HuH-7.5 (cell line): ENCODE measurements around the gene MUSK.
"Not testable (repeated sequence)": the region's sequence is repeated elsewhere in the genome, so short reads cannot be mapped to it uniquely, and the experiment has no call there.

Experiments used
- DNase-seq: peaks from one replicate; pipeline ENCODE4 v3.0.0; 2011; ENCODE audit warnings: low spot score

MUSK gene

DNA sequence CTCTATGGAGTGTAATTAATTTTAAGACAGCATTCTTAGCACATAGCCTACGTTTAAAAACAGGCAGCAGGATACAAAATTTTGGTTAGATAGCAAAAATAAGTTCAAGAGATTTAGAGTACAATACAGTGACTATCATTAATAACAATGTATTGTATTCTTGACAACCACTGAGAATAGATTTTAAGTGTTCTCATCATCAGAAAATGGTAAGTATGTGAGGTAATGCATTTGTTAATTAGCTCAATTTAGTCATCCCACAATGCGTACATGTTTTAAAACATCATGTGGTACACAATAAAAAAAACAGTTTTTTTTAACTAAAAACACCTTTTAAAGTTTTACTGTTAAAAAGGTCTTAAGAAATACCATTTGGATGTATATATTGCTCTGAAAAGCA lies 94.2 kb downstream of the MUSK start:
- no peak for DNase-seq

DNA sequence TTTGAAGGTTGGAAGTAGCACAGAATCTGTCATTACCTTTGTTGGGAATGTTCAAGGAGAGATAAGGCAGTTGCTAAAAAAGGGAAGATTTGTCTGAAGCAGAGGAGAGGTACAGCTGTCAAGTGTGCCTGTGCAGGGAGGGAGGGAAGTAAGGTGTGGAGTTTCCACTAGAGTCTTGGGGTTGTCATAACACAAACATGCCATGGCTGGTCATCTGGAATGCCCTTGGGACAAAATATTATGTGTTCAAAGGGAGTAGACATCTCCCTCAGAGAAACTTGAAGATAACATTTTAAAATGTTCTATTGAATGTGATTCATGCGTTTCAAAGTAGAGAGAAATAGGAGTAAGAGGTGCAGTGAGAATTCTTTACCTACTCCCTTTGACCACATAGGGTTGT lies 95.0 kb downstream of the MUSK start:
- no peak for DNase-seq

DNA sequence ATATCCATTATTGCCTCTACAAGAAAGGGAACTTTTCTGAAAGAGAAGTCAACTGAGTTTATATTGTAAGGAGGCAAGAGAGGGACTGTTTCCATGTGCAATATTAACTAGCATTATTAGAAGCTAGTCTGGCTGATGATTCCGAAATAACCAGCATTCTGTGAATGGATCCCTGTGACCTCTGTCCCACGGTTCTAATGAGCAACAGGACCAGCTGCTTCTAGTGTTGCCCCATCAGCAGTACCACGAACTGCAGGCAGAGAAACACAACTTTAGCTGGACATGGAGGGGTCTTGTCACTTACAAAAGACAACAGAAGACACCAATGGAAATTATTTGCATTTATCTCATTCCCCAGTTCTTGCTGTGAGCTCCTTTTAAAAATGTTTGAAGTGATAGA lies 95.4 kb downstream of the MUSK start:
- DNase-seq, result no peak

DNA sequence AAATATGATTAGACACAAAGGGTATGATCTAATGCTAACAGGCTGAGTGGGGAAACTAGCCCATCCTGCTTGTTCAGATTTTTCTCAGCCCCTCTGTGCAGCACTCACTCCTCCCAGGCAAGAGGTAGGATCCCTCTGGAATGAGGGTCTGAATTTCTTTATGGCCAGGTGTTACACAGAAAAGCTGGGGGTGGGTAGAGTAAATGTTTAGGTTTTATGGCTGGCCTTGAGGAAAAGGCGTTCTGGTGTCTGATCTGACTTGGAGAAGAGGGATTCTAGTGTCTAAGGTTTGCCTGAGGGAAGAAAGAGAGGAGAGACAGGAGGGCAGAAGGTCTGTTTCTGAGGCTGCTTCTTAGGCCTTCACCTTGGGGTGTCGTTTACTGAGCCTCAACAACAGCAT lies 97.3 kb downstream of the MUSK start:
- no peak for DNase-seq

DNA sequence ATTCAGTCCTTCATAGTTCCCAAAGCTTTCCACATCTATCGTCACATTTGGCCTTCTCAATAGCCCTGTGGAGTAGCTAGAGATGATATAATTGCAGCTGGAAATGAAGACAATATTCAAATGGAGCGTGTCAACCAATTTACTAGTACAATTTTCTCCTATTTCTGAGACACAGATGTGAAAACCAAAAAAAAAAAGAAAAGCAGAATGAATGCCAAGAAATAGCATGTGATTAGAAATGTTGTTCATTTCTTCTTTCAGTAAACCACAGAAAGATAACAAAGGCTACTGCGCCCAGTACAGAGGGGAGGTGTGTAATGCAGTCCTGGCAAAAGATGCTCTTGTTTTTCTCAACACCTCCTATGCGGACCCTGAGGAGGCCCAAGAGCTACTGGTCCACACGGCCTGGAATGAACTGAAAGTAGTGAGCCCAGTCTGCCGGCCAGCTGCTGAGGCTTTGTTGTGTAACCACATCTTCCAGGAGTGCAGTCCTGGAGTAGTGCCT lies 99.0 kb downstream of the MUSK start:
- DNase-seq, result no peak

DNA sequence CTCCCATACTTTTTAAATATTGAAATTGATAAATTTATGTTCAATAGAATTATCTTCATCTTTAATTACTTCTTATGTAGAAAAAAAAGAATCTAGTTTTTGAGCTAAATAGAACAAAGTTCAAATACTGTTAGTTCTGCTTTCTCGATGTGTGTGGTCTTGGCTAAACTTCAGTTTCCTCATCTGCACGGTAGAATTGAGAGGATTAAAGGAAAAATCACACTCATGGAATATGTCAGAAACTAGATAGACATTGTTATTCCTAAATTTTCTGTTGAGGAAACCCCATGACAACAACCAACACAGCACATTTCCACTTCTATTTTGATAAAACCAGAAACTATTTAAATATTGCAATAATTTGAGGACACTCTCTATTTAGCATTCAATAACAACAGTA lies 100.3 kb downstream of the MUSK start:
- no peak for DNase-seq

DNA sequence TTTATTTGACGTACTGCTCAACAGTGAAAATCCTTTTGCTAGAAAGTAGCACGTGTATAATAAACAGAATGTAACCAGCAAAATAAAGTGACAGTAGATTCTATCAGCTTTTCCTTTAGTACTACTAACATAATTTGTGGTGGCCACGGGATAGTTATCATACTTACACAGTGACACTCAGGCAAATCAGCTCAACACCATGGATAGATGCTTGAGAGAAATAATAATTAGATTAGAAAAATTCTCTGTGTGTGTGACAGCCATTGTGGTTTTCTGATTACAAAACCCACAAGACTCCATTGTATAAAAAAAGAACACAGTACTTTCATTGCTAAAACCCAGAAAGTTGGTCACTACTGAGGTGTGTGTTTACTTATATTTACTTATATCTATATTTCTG lies 101.1 kb downstream of the MUSK start:
- no peak for DNase-seq

DNA sequence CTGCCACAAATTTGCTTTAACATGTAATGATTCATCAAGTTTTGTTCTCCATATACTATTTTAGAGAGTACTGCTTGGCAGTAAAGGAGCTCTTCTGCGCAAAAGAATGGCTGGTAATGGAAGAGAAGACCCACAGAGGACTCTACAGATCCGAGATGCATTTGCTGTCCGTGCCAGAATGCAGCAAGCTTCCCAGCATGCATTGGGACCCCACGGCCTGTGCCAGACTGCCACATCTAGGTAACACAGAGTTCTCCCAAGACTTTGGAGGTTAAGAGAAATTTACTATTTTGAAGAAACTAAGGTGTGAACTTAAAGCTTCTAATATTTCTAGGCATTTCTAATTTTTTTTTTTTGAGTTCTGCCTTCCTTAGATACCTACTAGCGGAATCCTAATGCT lies 107.1 kb downstream of the MUSK start:
- DNase-seq, result no peak

DNA sequence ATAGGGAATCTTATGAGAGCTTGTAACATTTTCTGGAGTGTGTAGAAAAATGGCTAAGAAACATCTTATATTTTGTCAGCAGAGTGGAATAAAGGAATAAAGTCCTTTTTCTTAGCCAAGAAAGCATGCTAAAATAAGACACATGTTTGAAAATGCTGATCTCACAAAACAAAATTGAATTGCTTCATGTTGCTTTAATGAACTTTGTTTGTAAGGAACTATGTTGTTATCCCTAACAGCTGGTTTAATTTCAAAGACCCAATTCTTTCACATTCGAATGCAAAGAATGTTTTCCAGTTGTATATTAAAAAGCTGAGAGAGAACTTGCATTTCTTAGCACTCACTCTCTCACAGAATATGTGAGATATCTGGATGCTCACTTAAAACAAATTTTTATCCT lies 107.6 kb downstream of the MUSK start:
- no peak for DNase-seq

DNA sequence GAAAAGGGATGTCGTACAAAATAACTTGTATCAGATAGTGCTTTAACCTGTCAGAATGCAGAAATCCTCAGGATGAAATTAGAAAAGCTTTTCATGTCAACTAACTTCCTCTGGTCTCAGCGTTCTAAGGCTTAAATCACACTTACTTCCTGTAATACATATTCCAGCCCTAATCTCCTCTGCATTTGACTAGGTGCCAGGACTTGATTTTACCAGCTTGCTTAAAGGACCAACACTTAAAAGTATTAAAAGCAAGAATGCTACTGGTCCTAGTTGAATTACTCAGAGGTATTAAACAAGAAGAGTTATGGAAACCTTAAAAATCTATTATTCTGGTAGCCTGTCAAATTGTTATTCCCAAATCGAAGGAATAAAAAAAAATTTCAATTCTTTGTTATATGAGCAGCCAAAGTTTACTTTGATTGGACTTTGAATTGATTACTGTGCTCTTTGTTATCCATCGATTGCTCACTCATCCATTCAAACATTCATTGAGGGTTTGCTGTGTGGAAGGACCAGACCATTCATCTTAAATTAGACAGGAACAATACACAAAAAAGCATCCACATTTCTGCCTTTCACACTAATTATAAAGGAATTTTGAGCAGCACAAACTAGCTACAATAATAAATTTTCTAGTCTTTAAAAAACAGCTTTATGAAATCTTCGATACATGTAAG lies 108.7 kb downstream of the MUSK start:
- no peak for DNase-seq

DNA sequence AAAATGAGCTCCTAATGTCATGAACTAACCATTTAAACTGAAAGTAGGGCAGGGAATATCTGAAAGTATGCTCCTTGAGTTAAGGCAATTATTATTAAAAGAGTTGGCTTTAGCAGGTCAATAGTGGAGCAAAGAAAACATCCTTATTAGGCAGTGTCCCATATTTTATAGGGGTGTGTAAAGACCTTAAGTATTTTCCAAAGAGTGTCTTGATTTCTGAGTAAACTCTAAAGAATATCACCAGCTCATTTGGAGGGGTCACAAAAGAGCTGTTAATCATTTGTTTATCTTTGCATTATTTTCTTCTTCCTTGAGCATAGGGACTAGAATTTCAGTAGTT lies 109.3 kb downstream of the MUSK start:
- DNase-seq, result no peak

DNA sequence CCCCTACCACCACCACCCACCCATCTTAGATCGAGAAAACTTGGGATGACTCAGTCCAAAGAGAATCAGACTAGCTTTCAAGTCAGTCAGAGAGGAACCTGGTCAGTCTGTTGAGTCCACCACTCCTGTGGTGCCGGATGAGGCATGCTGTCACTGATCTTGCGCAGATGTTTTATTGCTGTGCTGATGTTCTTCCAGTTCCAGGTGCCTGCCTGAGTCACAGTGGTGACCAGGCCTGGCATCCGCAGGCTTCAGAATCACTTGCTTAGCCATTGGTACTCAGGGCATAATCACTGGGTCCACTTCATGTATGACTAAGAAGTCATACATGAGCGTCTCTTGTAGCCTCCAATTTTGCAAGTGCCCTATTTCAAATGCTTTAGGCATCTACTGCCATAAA lies 114.1 kb downstream of the MUSK start:
- DNase-seq, result no peak

DNA sequence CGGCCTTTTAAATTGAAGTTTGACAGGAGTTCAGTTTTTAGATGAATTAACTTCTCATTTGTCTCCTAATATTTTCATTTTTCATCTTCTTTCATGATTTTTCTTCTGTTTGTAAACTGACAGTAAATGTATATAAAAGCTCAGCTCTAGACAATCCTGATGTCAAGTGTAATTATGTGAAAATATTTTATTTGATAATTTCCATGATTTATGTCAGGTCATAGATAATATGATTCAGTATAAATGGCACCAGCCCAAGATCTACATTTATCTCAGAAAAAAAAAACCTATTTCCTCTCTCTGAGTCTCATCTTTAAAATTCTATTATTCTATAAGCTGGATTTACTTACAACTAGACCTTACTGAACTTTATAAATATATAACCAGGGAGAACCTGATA lies 115.7 kb downstream of the MUSK start:
- no peak for DNase-seq

DNA sequence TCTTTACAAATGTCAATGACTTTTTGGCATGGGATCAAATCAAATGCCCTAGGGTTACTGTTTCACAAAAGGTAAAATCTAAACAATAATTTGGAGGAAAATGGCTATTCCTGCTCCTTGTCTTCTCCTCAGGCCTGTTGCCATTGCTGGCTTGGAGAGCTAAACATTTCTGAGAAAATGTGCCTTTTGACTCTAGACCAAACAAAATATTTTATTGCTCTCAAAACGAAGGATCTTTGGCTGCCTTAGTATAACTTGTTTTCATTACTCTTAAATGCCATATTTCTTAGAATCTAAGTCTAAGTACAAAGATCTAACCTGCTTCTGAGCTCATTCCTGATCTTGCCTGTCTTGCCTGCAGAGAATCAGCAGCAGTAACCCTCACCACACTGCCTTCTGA lies 116.6 kb downstream of the MUSK start:
- no peak for DNase-seq

DNA sequence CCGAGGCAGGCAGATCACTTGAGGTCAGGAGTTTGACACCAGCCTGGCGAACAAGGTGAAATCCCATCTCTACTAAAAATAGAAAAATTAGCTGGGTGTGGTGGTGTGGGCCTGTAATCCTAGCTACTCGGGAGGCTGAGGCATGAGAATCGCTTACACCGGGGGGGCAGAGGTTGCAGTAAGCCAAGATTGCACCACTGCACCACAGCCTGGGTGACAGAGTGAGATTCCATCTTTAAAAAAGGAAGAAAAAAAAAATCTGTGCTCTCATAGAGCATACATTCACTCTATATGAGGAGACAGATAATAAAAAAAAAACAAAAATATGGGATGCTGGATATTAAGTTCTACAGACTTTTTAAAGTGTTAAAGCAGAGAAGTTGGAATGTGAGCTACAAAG lies 119.8 kb downstream of the MUSK start:
- DNase-seq, result not testable (repeated sequence)

DNA sequence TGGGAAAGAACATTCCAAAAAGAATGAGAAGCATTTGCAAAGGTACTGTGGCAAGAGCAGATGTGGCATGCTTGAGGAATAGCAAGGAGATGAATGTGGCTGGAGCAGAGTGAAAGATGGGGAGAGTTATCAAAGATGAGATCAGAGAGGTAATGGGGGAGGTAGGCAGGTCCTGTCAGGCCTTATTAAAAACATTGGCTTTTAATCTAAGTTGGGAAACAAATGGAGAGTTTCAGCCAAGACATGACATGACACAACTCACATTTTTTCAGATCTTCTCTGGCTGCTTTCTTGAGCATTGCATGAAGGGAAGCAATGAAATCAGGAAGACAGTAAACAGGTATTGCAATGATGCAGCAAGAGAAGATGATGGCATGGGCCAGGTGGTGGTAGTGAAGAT lies 120.3 kb downstream of the MUSK start:
- no peak for DNase-seq

DNA sequence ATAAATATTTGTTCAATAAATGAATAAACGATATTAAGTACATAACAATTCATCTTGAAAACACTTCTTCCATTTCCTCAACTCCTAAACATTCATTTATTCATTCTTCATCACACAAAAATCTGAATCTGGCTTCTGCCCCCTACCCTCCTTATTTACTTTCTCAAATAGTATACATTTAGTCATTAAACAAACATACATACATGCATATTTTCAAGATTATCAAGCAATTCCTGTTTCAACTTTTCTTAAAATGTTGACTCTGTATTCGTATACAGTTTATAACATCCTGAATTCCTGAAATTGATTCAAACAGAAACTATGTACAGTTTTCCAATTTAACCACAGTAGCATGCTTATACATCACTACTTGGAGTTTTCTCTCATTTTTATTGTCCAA lies 129.0 kb downstream of the MUSK start:
- DNase-seq, result no peak

DNA sequence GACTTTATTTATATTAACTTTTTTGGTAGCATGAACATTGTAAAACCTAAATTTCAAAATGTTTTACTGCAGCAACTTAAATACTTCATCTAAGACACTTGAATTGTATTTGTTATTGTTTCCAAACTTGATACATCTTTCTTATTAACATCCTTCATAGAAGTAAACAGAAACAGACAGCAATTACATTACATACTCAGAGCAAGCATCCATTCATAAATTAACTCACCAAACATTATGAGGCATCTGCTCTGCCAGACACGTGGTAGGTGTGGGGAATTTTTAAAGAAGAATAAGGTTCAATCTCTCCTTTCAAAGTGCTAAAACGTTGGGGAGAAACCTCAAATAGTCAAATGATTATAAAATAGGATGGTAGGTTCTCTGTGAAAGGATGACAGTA lies 130.8 kb downstream of the MUSK start:
- DNase-seq, result no peak

DNA sequence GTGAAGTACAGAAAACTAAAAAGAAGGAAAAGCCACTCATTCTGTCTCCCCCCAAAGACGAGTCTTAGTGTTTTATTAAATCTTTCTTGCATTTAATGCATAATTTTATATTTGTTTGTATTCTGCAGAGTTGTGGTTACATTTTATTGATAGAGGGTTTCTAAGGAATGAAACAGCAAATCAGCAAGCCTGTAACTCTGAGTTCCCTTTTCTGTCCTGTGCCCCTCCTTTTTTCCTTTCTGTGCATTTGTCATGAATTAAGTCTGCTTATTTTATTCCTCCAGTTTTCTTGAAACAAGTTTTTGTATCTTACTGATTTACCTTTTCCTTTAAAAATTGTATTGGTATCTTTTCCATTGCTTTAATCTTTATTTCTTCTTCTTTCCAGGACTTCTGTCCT lies 132.8 kb downstream of the MUSK start:
- no peak for DNase-seq

DNA sequence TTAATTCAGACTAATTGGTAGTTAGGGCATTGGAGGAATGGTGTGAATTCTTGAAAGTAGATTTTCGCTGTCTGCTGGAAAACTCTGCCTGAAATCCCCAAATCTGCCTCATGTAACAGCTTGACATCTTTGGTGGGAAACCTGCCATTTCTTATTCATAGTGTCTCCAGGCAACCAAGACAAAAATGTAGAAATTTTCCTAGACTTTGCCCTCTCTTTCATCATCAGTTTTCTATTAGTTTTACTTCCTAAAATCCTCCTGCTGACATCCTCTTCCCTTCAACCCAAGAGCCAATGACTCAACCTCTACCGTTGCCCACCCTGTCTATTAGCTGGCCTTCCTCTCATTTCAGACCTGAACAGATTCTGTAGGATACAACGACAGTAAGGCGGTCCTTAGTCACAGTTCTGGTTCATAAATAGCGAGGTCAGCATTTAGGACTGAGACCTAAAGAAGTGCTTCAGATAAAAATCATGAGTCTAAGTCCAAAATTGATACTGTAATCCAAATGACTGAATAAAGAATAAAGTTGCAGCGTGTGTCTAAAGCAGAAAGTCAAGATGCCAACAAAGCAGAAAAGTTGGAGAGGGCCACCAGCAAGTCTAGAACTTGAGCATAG lies 133.9 kb downstream of the MUSK start:
- no peak for DNase-seq

DNA sequence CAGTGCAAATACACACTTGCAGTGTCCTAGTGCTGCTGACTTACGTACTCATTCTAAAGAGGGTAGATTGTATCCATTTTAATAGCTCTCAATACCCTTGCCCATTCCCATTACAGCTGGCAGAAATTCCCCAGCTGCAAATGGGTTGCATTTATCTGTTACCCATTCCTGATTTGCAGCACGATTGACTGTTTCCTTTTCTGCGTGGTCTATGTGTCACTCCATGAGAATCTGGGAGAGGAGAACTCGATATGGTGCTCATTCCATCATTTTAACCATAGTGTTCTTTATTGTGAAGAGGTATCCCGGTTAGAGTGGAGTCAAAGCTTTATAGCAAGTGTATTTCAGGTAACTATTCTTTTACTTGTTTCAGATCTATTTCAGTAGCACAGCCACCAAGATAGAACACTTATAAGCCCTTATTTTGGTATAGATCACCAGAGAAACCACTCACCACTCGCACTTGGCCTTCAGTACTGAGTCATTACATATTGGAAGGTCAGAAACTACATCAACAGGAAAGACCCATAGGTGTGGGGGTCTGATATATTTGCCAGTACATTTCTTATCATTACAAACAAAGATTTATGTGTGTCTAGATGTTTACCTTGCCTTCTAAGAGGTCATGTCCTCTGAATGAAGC lies 139.5 kb downstream of the MUSK start:
- DNase-seq, result no peak

DNA sequence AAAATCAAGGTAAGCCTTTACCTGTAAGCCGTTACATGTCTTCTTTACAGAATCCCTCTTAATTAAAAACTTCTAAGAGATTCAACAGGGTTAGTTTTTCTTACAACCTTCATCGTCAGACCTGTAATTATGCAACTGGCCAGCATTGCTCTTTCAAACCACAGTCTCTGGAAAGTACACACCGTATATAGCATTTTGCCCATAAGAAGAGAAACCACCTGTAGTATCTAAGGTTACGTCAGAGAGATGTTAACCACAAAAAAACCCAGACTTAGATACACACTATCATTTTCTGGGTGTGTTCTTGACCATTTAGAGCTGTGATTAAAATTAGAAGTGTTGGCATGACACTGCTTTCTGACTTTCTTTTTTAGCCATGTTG lies 140.0 kb downstream of the MUSK start:
- no peak for DNase-seq

DNA sequence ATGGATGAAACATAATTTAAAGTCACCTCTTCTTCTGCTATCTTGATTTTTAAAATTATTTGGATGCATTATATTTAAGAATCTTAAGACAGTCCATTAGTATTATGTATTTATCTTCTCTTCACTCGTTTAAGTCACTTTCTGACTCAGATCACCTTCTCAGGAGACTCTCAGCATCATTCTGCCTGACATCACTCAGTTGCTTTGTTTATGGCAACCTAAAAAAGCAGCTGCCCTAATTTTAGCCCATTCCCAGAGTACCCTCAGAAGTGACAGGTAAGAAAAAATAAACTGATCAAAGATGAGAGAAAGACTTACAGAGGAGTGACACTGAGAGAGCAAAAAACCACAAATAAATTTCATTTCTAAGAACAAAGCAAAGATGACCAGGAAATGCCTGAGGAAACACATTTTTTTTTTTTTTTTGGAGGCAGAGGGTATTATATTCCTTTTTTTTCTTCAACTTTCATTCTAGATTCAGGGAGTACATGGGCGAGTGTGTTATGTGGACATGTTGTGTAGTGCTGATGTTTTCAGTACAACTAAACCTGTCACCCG lies 140.5 kb downstream of the MUSK start:
- no peak for DNase-seq
